Heart right ventricle (tissue), 16 donors: ENCODE data around the gene MREG. TPM values are rescaled to one million over a fixed set of nuclear protein-coding genes. Genes with fewer than 3 reads are reported as not detected.
A peak's percentile ranks its signal among the peaks of the same experiment; 100 is the strongest.

ENCODE experiments used
- ATAC-seq, 8 donors: fragments of 200-7000 bp; cut with Tn5 transposase; one replicate each; pipeline ENCODE4 v1.9.1; 2020; ENCODE audit warnings: mild to moderate bottlenecking in 8 of 8, moderate library complexity in 8 of 8, moderate number of reproducible peaks in 1 of 8
- DNase-seq, 2 donors: peaks; one replicate each; pipeline ENCODE4 v3.0.0-alpha.2; 2020
- H3K27ac ChIP-seq, 10 donors: fragments of 200-600 bp; sonication (generic) in 2 of 10; one replicate each; pipeline versions ENCODE4 v1.5.0 to v1.8.0; 2020 to 2022; ENCODE audit warnings: mild to moderate bottlenecking in 3 of 10
- H3K27me3 ChIP-seq, 7 donors: fragments of 200-600 bp; one replicate each; pipeline ENCODE4 v1.8.0; 2021 to 2022; ENCODE audit warnings: mild to moderate bottlenecking in 2 of 7
- H3K36me3 ChIP-seq, 9 donors: fragments of 200-600 bp; sonication (generic) in 1 of 9; one replicate each; pipeline versions ENCODE4 v1.5.0 to v1.8.0; 2020 to 2022; ENCODE audit warnings: mild to moderate bottlenecking in 2 of 9
- H3K4me1 ChIP-seq, 9 donors: fragments of 200-600 bp; sonication (generic) in 1 of 9; one replicate each; pipeline versions ENCODE4 v1.5.0 to v1.8.0; 2020 to 2022; ENCODE audit warnings: mild to moderate bottlenecking in 4 of 9
- H3K4me3 ChIP-seq, 10 donors: fragments of 200-600 bp; sonication (generic) in 2 of 10; one replicate each; pipeline versions ENCODE4 v1.5.0 to v1.8.0; 2020 to 2022; ENCODE audit warnings: mild to moderate bottlenecking in 7 of 10, moderate library complexity in 2 of 10
- H3K9me3 ChIP-seq, 11 donors: fragments of 200-600 bp in 10 of 11; sonication (generic) in 2 of 11; one replicate each; pipeline versions ENCODE4 v1.5.0 to v1.8.0; 2013 to 2022; ENCODE audit warnings: mild to moderate bottlenecking in 2 of 11, control low read depth in 1 of 11, moderate library complexity in 1 of 11
- CTCF ChIP-seq, 9 donors: fragments of 200-600 bp; sonication (generic) in 2 of 9; IDR thresholded peaks; one replicate each; pipeline versions ENCODE4 v1.5.0 to v1.8.0; 2021 to 2022; ENCODE audit warnings: antibody characterized with exemption in 9 of 9, mild to moderate bottlenecking in 5 of 9, moderate library complexity in 1 of 9
- WGBS, 2 donors: extraction: QIAGEN DNeasy Blood & Tissue Kit; methylation state at CpG; one replicate each; pipeline ENCODE4 v1.1.7; 2013; ENCODE audit warnings: inconsistent platforms in 1 of 2; 5-methylcytosine and 5-hydroxymethylcytosine counted together
- intact Hi-C, 10 donors: fragments of 100-400 bp; cut with DNase I; formaldehyde crosslinking; loops; one replicate each; pipeline versions ENCODE4 v1.11.1 to v1.14.2; 2022
- polyA plus RNA-seq, 2 donors: library from polyadenylated mRNA; stranded (reverse); fragments of 200-250 nt; gene quantifications; one replicate each; pipeline ENCODE4 v1.2.3, GENCODE V29; 2013
- total RNA-seq, 10 donors: library from RNA; stranded (reverse); fragmentation: NEBNext Ultra II Directional in 3 of 10; extraction: Animal tissue kit (Norgen Biotek cat#: 25700) in 3 of 10; gene quantifications; one replicate each; pipeline versions ENCODE4 v1.2.1 to v1.2.4, GENCODE V29; 2021 to 2023
- donor health status: Arrhythmogenic right ventricular cardiomyopathy.
- donor health status: ischemic (EF 13 %, LVEDD 7.1; RV severe dilation, severe dysfunction).
- donor health status: healthy with polysubstance abuse.
- donor health status: DM: no; HTN: yes; CAD: no.
- donor health status: DM: no; HTN: no; CAD: no.
- donor health status: ischemic (EF 25% LVEDD 6.9; RV normal size, moderate dysfunction).
- donor health status: ischemic (EF 25% LVEDD 5.7; RV mildly dilated, moderate dysfunction).
- donor health status: healthy.
- donor health status: DM: yes; HTN: yes; CAD: no.
- donor health status: Ischemic cardiomyopathy.
- donor health status: ischemic (EF 35%, LVEDD 5.7; RV mildly dilated, moderate dysfunction).
- donor health status: nonischemic (EF 11% LVEDD 7.7; RV severe dilation, severe dysfunction).
- donor health status: DM: yes; HTN: yes; CAD: no.
- donor health status: PGD.
- donor health status: ischemic (EF 29% LVEDD 5.4; RV normal size, mild dysfunction).
- donor health status: nonischemic (EF 23%, LVEDD 6.1; RV moderate dilation, normal function).

The MREG gene
- total and polyA plus RNA-seq, 12 donors: 0.13 to 1.5 (median 0.38) TPM

GRCh38 chr2:215920244-215921100, 92.9 kb downstream of the MREG start:
- TF ChIP-seq CTCF (IDR thresholded peaks at IDR 0.05): peak; percentile 67 to 92 (median 84)
- H3K4me3 ChIP-seq: no peak overlapping the region
- intact Hi-C loops: loop anchor here in 6 of 10 donors (1.0 to 5.0 kb wide), 6 partner anchors 464 to 483 kb away; partner anchors contain the start of gene FN1 (in 1 of the 6)
- H3K27ac ChIP-seq: no peak overlapping the region
- H3K4me1 ChIP-seq: peaks cover 0 to 29% (median 4%) of the 10 kb centered on the region in 9 donors
- WGBS, 2 donors: 28 to 29% methylated on average over 8 of the region's 8 CpGs
- no peaks in the 10 kb centered on the region for H3K9me3 ChIP-seq
- DNase-seq (peak; percentile 32 to 74), ATAC-seq (peak; percentile 67 to 97 (median 94))
- no peaks in the 10 kb centered on the region for H3K27me3 ChIP-seq
- no peaks in the 10 kb centered on the region for H3K36me3 ChIP-seq

DNA sequence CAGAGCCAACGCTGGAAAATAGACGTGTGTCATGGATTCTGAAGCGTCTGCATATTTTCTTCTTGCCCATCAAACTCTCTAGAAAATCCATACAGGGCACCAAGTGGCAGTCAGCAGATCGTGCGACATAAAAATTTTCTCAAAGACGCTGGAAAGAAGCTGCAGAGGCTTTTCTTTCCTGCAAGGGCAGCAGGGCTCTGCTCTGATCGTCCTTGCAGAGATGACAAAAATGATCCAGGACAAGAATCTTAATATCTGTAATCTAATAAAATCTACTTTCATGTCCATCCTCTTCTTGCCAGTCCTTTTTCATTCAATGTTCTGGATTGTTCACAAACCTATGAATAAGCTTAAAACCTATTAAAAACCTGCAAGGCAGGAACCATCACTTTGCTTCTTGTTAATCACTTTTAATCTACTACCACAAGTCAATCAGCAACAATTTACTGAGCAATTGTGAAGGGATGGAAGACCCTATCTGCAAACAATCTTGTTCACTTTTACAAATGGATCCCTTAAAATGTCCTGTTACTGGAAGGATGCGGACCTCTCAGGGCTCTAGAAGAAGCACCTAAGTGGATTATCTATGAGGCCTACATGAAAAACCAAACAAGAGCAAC, 93.6 kb downstream of the MREG start:
- H3K9me3 ChIP-seq: no peaks in the 10 kb centered on the region
- no peak overlapping the region for H3K27ac ChIP-seq
- H3K36me3 ChIP-seq: no peaks in the 10 kb centered on the region
- peak in 2 of 8 donors; percentile 17 to 18 for ATAC-seq
- 62 to 67% methylated on average over 8 of the region's 8 CpGs for WGBS, 2 donors
- no peak overlapping the region for H3K4me3 ChIP-seq
- H3K4me1 ChIP-seq: peaks cover 0 to 32% (median 4%) of the 10 kb centered on the region in 9 donors
- H3K27me3 ChIP-seq: no peaks in the 10 kb centered on the region
- TF ChIP-seq CTCF (IDR thresholded peaks at IDR 0.05): no peak
- DNase-seq: no peak
- intact Hi-C loops: loop anchor here in 8 of 10 donors (1.0 to 10.0 kb wide), 8 partner anchors 125 to 482 kb away; partner anchors contain the start of gene FN1 (in 2 of the 8)

GRCh38 chr2:215918901-215919599, 94.3 kb downstream of the MREG start:
- H3K4me1 ChIP-seq: peaks cover 0 to 32% (median 4%) of the 10 kb centered on the region in 9 donors
- no peak overlapping the region for H3K4me3 ChIP-seq
- ATAC-seq (no peak), DNase-seq (no peak)
- no peaks in the 10 kb centered on the region for H3K36me3 ChIP-seq
- intact Hi-C loops: loop anchor here in 3 of 10 donors (5.0 to 10.0 kb wide), 4 partner anchors 124 to 482 kb away; partner anchors contain the start of gene FN1 (in 1 of the 3)
- H3K27ac ChIP-seq: peak overlapping the region in 1 of 10 donors; percentile 65
- TF ChIP-seq CTCF (IDR thresholded peaks at IDR 0.05): no peak
- H3K9me3 ChIP-seq: no peaks in the 10 kb centered on the region
- no peaks in the 10 kb centered on the region for H3K27me3 ChIP-seq
- WGBS, 2 donors: 62 to 70% methylated on average over 3 of the region's 3 CpGs
